Activated T-cell treated with anti-CD3 and anti-CD28 coated beads, Interleukin-2, amount 50 U/mL, for 24 hours (primary cell): ENCODE data around the gene JSRP1.

ENCODE experiments used
- DNase-seq: peaks from one replicate; pipeline ENCODE4 v3.0.0-alpha.2; 2020
- H3K27ac Mint-ChIP-seq: 2 replicates; pipeline ENCODE4 v1.8.0; 2020; ENCODE audit warnings: mild to moderate bottlenecking, mixed read lengths
- H3K27me3 Mint-ChIP-seq: 2 replicates; pipeline ENCODE4 v1.8.0; 2020; ENCODE audit warnings: mixed read lengths
- H3K36me3 Mint-ChIP-seq: 2 replicates; pipeline ENCODE4 v1.8.0; 2020; ENCODE audit warnings: low read depth, mixed read lengths
- H3K4me1 Mint-ChIP-seq: 2 replicates; pipeline ENCODE4 v1.8.0; 2020; ENCODE audit warnings: low read depth, mixed read lengths
- H3K4me3 Mint-ChIP-seq: 2 replicates; pipeline ENCODE4 v1.8.0; 2020; ENCODE audit warnings: mild to moderate bottlenecking, moderate library complexity, mixed read lengths
- H3K9me3 Mint-ChIP-seq: 2 replicates; pipeline ENCODE4 v1.8.0; 2020; ENCODE audit warnings: mixed read lengths

The JSRP1 gene

DNA sequence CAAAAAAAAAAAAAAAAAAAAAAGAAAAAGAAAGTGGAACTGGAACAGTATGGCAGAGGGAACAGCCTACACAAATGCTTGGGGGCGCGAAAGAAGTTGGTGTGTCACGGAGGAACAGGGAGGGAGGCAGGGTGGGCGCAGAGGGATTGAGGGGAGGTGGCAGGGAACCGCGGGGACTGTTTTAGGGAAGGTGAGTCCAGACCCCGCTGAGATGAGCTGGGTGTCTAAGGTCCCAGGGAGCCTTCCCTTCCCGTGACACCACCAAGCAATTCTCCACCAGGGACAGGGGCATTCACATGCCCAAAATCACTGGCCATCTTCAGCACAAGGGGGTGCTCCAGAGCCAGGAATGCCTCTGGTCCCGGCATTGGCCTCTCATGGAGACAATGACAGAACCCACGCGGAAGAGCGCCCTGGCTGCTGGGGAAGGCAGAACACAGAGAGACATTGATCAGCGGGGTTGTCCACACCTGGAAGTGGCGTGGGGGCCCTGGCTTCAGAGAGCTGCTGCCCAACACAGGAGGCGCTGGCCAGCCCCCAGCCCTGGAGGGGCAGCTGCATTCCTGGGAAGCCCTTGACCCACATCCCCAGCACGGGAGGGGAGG, 18.8 kb upstream of the JSRP1 start:
- H3K36me3 Mint-ChIP-seq, result peaks cover 44% of the 10 kb centered on the region
- peak overlapping the region; percentile 35 for H3K4me3 Mint-ChIP-seq
- no peaks in the 10 kb centered on the region for H3K27me3 Mint-ChIP-seq
- peaks cover 33% of the 10 kb centered on the region for H3K4me1 Mint-ChIP-seq
- H3K9me3 Mint-ChIP-seq, result no peaks in the 10 kb centered on the region
- peak overlapping the region; percentile 79 for H3K27ac Mint-ChIP-seq
- DNase-seq, result peak; percentile 56

DNA sequence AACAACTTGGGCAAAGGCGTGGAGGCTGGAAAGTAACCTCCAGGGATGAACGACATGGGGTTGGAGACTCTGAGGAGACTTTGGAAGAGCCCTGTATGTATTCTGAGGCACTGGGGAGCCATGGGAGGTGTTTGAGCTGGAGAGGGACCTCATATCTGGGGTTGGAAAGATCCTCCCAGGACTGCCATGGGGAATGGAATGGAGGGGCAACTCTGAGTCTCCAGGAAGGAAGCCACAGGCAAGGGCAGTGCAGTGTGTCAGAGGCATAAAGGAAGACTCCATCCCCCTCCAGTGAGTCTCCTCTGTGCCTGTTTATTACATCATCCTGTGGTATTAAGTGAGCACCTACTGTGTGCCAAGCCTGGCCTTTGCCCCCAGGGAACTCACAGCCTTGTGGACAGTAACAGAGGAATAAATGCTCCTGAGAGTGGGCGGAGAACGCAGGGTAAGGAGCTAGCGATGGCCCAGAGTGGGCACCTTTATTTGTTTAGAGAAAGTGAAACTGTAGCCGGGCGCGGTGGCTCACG, 18.0 kb upstream of the JSRP1 start:
- Mint-ChIP-seq H3K27me3 (no peaks in the 10 kb centered on the region), H3K4me3 (peak overlapping the region; percentile 91), H3K4me1 (peaks cover 33% of the 10 kb centered on the region), H3K27ac (peak overlapping the region; percentile 96), H3K9me3 (no peaks in the 10 kb centered on the region), H3K36me3 (peaks cover 51% of the 10 kb centered on the region)
- no peak for DNase-seq

DNA sequence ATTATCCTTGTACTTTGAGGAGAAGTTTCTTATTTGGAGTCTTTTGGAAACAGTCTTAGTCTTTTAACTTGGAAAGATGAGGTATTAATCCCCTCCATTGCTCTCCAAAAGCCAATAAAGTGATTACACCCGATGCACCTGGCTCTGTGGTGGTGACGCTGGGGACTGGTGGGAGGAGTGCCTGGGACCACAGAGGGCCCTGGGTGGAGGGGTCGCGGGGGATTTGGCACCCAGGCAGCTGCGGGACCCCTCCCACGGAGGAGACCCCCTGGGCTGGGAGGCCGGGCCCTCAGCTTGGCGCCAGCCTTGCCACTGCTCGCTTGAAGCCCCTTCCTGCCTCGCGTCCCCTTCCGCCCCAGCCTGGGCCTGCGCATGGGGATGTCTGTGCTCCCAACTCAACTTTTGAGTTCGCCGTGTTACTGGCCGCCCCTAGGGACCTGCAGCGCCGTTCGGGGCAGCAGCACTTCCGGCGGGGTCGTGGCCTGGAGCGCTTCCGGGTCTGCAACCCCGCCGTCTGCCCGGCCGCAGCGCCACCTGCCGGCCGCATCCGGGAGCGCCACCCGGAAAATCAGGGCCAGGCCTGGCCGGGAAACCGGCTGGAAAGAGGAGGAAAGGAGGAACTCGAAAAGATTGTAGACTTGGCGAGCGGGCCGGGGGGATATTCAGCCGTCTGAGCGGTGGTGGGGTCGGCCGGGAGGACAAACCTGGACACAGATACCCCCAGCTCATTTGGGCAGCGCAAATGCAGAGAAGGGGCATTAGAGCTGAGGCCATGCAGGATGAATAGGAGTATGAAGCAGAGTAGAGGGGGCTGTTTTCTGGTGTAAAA, 17.4 kb upstream of the JSRP1 start:
- Mint-ChIP-seq H3K27ac (peak overlapping the region; percentile 96), H3K36me3 (peaks cover 52% of the 10 kb centered on the region), H3K4me3 (peak overlapping the region; percentile 91), H3K4me1 (peaks cover 35% of the 10 kb centered on the region), H3K27me3 (no peaks in the 10 kb centered on the region), H3K9me3 (no peaks in the 10 kb centered on the region)
- DNase-seq, result peak; percentile 86

DNA sequence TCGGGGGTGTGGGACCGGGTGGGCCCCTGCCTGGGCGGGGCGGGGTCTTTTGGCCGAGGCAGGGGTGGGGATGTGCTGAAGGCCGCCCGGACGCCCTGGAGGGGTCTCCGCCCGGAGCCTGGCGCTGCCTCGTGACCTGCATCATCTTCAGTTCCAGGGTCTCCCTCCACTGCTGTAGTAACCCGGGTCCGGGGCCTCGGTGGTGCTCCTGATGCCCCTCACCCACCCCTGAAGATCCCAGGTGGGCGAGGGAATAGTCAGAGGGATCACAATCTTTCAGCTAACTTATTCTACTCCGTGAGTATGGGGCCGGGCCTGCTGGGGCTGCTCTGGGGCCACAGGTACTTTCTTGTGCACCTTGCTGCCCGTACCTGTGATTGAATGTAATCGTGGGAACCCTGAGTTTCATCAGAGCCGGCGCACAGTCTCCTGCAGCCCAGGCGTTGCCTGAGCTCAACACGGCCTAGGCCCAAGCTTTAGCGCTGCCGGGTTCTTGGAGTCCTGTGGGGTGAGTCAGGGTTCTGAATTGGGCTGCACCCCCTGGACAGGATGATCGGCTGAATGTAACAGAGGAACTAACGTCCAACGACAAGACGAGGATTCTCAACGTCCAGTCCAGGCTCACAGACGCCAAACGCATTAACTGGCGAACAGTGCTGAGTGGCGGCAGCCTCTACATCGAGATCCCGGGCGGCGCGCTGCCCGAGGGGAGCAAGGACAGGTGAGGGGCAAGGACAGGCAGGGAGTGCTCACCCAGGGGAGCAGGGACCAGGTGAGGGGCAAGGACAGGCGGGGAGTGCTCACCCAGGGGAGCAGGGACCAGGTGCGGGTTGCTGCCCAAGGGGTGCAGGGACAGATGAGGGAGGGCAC, 15.3 kb upstream of the JSRP1 start:
- Mint-ChIP-seq H3K9me3 (no peaks in the 10 kb centered on the region), H3K4me1 (peaks cover 41% of the 10 kb centered on the region), H3K27me3 (no peaks in the 10 kb centered on the region), H3K27ac (peak overlapping the region; percentile 96), H3K36me3 (peaks cover 51% of the 10 kb centered on the region), H3K4me3 (peak overlapping the region; percentile 91)
- DNase-seq, result peak; percentile 55

DNA sequence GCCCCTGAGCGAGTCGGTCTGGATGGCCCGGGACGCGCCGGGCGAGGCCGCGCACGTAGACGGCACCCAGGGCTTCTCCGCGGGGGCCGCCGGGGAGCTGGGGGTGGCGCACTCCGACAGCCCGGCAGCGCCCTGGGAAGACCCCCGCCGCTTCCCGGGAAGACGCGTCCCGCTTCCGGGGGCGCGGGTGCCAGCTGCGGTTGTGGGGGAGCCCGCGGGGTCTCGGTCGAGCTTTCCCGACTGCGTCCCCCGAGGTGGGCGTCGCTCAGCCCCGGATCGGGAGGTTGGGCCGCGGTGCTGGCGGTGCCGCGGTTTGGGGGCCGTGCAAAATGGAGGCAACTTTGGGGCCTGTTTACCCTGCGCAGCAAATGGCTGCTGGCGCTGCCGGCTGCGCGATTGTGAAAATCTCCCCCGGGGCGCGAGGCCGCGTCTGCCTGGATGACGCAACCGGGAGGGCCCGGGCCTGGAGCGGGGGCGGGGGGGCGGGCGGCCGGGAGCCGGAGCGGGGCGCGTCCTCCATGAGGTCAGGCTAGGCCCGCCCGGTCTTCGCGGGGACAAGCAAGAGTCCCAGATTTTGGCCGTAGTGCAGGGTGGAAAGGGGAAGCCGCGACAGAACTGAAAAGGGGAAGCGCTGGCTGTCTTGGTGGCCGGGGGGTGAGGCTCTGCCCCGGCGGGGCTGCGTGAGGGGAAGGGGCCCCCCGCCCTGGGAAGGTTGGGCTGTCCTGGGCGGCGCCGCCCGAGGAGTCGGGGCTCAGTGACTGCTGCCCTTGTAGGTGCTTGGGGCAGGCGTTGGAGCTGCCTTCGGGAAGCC, 14.4 kb upstream of the JSRP1 start:
- Mint-ChIP-seq H3K4me3 (peak overlapping the region; percentile 91), H3K4me1 (peaks cover 45% of the 10 kb centered on the region), H3K36me3 (peaks cover 49% of the 10 kb centered on the region), H3K27ac (peak overlapping the region; percentile 96), H3K27me3 (no peaks in the 10 kb centered on the region), H3K9me3 (no peaks in the 10 kb centered on the region)
- DNase-seq, result peak; percentile 80

DNA sequence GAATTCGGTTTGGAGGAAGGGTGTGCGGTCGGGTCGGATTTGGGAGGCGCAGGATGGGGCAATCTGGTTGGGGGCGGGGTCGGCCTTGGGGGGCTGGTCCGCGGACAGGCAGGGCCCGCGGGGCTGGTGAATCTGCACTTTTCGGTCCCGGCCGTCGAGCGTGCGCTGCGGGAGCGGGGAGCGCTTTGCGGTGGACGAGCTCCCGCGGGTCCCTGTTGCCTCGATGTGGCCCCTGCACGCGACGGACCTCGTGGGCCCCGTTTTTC, 13.9 kb upstream of the JSRP1 start:
- Mint-ChIP-seq H3K4me1 (peaks cover 44% of the 10 kb centered on the region), H3K9me3 (no peaks in the 10 kb centered on the region), H3K4me3 (peak overlapping the region; percentile 91), H3K36me3 (peaks cover 47% of the 10 kb centered on the region), H3K27ac (peak overlapping the region; percentile 96), H3K27me3 (no peaks in the 10 kb centered on the region)
- DNase-seq, result peak; percentile 61

DNA sequence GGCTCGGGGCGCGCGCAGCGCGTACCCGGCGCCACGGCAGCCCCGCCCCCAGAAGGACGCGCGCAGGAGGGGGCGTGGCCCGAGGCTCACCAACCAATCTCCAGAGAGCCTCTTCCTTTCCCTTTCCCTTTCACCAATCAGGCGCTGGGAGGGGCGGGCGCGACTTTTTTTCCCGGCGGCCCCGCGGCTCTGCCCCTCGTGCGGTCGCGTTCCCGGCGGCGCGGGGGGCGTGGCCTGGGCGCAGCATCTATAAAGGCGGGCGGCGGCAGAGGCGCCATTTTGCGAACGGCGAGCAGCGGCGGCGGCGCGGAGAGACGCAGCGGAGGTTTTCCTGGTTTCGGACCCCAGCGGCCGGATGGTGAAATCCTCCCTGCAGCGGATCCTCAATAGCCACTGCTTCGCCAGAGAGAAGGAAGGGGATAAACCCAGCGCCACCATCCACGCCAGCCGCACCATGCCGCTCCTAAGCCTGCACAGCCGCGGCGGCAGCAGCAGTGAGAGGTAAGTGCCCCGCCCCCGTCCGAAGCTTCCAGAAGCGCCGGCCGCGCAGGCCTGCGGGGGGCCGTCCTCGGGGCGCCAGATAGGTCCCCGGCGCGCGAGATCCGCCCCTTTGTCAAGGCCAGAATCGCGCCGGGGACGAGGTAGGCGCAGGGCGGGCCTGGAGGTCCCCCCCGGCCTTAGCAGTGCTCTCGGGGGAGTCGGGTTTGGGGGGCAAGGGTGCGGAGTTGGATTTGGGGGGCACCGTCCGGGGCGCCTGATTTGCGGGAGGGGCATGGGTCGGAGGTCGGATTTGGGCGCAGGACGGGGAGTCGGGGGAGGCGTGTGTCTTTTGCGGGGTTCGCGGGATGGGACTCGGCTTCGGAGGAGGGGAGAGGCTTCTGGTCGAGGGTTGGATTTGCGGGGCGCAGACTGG, 13.3 kb upstream of the JSRP1 start:
- peaks cover 43% of the 10 kb centered on the region for H3K36me3 Mint-ChIP-seq
- H3K4me1 Mint-ChIP-seq, result peaks cover 41% of the 10 kb centered on the region
- peak overlapping the region; percentile 96 for H3K27ac Mint-ChIP-seq
- peak overlapping the region; percentile 91 for H3K4me3 Mint-ChIP-seq
- H3K9me3 Mint-ChIP-seq, result no peaks in the 10 kb centered on the region
- no peaks in the 10 kb centered on the region for H3K27me3 Mint-ChIP-seq
- peak; percentile 100 for DNase-seq

DNA sequence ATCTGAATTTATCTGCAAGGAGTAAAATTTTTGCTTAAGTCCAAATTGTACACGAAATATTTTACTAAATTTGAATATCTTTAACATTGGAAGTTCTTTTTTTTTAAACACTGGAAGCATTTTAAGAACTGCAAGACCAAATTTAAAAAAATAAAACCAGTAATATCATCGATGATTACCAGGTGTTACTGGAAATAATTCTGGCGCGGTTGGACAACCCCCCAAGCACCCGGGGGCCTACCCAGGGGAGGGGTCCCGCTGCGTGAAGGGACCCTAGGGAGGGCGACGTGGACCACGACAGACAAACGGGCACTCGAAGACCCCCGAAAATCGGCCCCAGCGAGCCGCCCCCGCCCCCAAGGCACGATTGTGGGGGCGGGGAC, 12.6 kb upstream of the JSRP1 start:
- peaks cover 34% of the 10 kb centered on the region for H3K4me1 Mint-ChIP-seq
- no peak for DNase-seq

DNA sequence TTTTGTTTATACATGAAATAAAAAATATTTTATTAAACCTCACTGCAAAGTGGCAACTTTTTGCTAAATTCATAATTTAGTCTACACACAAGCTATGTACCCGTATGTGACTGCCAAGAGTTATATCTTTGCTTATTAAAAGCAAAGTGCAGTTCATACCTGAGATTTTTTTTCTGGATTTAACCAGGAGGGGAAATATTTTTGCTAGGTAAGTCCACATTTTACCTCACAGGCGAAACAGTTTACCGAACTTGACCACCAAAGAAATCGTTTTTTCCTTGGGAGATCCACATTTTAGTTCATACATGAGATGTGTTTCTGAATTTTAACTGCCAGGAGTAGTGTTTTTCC, 12.2 kb upstream of the JSRP1 start:
- Mint-ChIP-seq H3K27ac (peak overlapping the region; percentile 96), H3K27me3 (no peaks in the 10 kb centered on the region), H3K4me1 (peaks cover 30% of the 10 kb centered on the region), H3K9me3 (no peaks in the 10 kb centered on the region), H3K36me3 (peaks cover 32% of the 10 kb centered on the region), H3K4me3 (peak overlapping the region; percentile 91)
- no peak for DNase-seq

More for the DNA sequence above, 12.6 kb upstream of the JSRP1 start:
- no peaks in the 10 kb centered on the region for H3K9me3 Mint-ChIP-seq
- peak overlapping the region; percentile 91 for H3K4me3 Mint-ChIP-seq
- H3K27me3 Mint-ChIP-seq, result no peaks in the 10 kb centered on the region
- peaks cover 36% of the 10 kb centered on the region for H3K36me3 Mint-ChIP-seq
- peak overlapping the region; percentile 96 for H3K27ac Mint-ChIP-seq

DNA sequence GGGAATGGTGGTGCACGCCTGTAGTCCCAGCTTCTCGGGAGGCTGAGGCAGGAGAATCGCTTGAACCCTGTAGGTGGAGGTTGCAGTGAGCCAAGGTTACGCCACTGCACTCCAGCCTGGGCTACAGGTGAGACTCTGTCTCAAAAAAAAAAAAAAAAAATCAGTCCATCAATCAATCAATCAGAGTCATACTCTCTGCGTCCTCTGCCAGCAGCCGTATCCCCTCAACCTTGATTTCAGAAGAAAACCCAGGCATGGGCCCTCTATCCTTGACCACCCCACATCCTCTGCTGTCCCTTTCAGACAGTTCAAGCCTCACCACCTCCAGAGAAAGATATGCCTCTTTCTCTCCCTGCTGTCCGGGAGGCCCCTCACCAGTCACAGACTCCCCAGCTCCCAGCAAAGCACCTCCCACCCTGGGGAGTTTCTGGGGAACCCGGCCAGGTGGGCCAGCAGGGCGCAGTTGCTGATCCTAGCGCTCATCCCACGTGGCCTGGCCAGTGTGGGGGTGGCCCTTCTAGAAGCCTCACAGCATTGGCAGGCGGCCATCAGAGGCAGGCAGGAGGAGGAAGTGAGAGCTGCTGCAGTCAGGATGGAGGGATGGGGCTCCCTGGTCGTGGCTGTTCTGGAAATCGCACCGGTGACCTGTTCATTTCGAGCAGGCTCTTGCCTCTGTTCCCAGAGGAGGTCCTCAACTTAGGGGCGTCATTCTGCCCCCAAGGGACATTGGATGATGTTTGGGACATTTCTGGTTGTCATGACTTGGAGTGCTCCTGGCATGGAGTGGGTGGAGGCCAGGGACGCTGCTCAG, 10.2 kb upstream of the JSRP1 start:
- no peaks in the 10 kb centered on the region for H3K27me3 Mint-ChIP-seq

DNA sequence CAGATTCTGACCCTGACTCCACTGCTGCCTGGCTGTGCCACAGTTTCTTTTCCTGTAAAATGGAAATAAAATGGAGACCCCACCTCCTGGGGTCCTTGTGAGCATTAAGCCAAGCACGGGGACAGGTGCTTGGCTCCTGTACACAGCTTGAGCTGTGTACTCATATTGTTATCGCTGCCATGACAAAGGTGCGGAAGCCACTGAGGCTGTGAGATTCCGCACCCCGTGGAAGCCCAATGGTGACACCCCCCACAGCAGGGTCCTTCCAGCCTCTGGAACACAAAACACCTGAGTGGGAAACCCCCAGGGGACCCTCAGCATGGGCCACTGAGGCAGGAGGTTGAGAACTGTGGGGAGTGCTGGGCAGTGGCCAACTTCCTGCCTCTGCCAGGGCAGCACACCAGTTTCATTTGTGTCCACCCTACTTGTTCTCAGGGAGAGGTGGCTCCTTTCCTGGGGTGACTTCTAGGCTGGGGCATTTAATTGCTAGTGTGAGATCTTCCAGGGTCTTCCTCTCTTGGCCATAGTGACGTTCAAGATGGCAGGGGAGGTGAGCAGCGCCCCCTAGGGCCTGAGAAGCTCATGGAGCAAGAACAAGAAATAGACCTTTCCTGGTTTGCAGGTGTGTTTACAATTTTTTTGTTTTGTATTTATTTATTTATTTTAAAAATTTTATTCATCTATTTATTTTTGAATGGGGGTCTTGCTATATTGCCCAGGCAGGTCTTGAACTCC, 5.4 kb upstream of the JSRP1 start:
- Mint-ChIP-seq H3K27me3 (no peaks in the 10 kb centered on the region), H3K4me3 (no peak overlapping the region), H3K9me3 (no peaks in the 10 kb centered on the region), H3K4me1 (peaks cover 34% of the 10 kb centered on the region), H3K36me3 (no peaks in the 10 kb centered on the region), H3K27ac (no peak overlapping the region)
- DNase-seq, result peak; percentile 71

More for the DNA sequence above, 10.2 kb upstream of the JSRP1 start:
- peaks cover 13% of the 10 kb centered on the region for H3K36me3 Mint-ChIP-seq
- peaks cover 15% of the 10 kb centered on the region for H3K4me1 Mint-ChIP-seq
- H3K4me3 Mint-ChIP-seq, result no peak overlapping the region
- DNase-seq, result no peak
- H3K27ac Mint-ChIP-seq, result peak overlapping the region; percentile 52
- no peaks in the 10 kb centered on the region for H3K9me3 Mint-ChIP-seq

DNA sequence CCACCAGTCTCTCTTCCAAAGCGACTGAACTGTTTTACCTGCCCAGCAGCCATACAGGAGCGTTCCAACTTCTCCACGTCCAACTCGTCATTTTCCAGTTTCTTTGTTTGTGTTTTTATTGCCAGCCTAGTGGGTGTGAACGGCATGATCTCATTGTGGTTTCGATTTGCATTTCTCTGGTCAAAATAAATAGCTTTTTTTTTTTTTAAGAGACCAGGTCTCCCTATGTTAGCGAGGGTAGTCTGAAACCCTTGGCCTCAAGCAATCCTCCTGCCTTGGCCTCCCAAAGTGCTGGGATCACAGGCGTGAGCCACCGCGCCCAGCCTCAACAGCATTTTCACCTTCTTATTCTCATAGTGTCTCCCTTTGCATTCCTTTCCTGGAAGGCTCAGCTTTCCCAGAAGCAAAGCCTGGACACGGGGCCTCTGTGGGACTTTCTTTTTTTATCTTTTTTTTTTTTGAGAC, 4.2 kb upstream of the JSRP1 start:
- peak overlapping the region; percentile 73 for H3K27ac Mint-ChIP-seq
- no peaks in the 10 kb centered on the region for H3K27me3 Mint-ChIP-seq
- DNase-seq, result no peak
- H3K4me3 Mint-ChIP-seq, result no peak overlapping the region
- no peaks in the 10 kb centered on the region for H3K36me3 Mint-ChIP-seq
- H3K9me3 Mint-ChIP-seq, result no peaks in the 10 kb centered on the region
- peaks cover 30% of the 10 kb centered on the region for H3K4me1 Mint-ChIP-seq
